Neural progenitor cell (in vitro differentiated cells): ENCODE data around the gene PANX3. TPM values are rescaled to one million over a fixed set of nuclear protein-coding genes. Genes with fewer than 3 reads are reported as not detected.

ENCODE experiments used
- DNase-seq: peaks from one replicate; pipeline ENCODE4 v3.0.0-alpha.2; 2016; ENCODE audit warnings: low spot score
- H2AFZ ChIP-seq: fragments of 200-600 bp; sonication (generic); replicated peaks from 2 replicates; pipeline ENCODE4 v1.6.1; 2016; ENCODE audit warnings: antibody characterized with exemption
- H3F3A ChIP-seq: fragments of 200-600 bp; sonication (generic); 2 replicates; pipeline ENCODE4 v1.6.1; 2016; ENCODE audit warnings: antibody characterized with exemption, low read depth
- H3K27ac ChIP-seq: fragments of 200-600 bp; sonication (generic); 2 replicates; pipeline ENCODE4 v1.5.1; 2016; ENCODE audit warnings: mild to moderate bottlenecking
- H3K27me3 ChIP-seq: fragments of 200-600 bp; sonication (generic); 2 replicates; pipeline ENCODE4 v1.6.1; 2016; ENCODE audit warnings: mild to moderate bottlenecking, moderate library complexity
- H3K36me3 ChIP-seq: fragments of 200-600 bp; sonication (generic); 2 replicates; pipeline ENCODE4 v1.5.1; 2016
- H3K4me1 ChIP-seq: fragments of 200-600 bp; sonication (generic); 2 replicates; pipeline ENCODE4 v1.6.1; 2016; ENCODE audit warnings: mixed run types
- H3K4me2 ChIP-seq: fragments of 200-600 bp; sonication (generic); 2 replicates; pipeline ENCODE4 v1.6.1; 2016
- H3K4me3 ChIP-seq: fragments of 200-600 bp; sonication (generic); 2 replicates; pipeline ENCODE4 v1.5.1; 2016
- H3K79me2 ChIP-seq: fragments of 200-600 bp; sonication (generic); 2 replicates; pipeline ENCODE4 v1.6.1; 2016; ENCODE audit warnings: low read depth
- H3K9ac ChIP-seq: fragments of 200-600 bp; sonication (generic); 2 replicates; pipeline ENCODE4 v1.6.1; 2016
- H3K9me3 ChIP-seq: fragments of 200-600 bp; sonication (generic); 2 replicates; pipeline ENCODE4 v1.5.1; 2016; ENCODE audit warnings: low read depth
- H4K20me1 ChIP-seq: fragments of 200-600 bp; sonication (generic); 2 replicates; pipeline ENCODE4 v1.6.1; 2016; ENCODE audit warnings: low read depth
- H3K27ac Mint-ChIP-seq: 3 replicates; pipeline ENCODE4 v1.8.0; 2021; ENCODE audit warnings: mixed read lengths
- H3K27me3 Mint-ChIP-seq: 2 replicates; pipeline ENCODE4 v1.8.0; 2022; ENCODE audit warnings: low read depth, mild to moderate bottlenecking, inconsistent platforms, moderate library complexity, mixed read lengths; ENCODE audit not compliant: insufficient read depth
- H3K36me3 Mint-ChIP-seq: 3 replicates; pipeline ENCODE4 v1.8.0; 2021; ENCODE audit warnings: mixed read lengths
- H3K4me1 Mint-ChIP-seq: 3 replicates; pipeline ENCODE4 v1.8.0; 2021; ENCODE audit warnings: mixed read lengths
- H3K4me3 Mint-ChIP-seq: 3 replicates; pipeline ENCODE4 v1.8.0; 2021; ENCODE audit warnings: mild to moderate bottlenecking, moderate library complexity, mixed read lengths
- H3K9me3 Mint-ChIP-seq: 3 replicates; pipeline ENCODE4 v1.8.0; 2020; ENCODE audit warnings: mixed read lengths
- EZH2 ChIP-seq: fragments of 200-600 bp; sonication (generic); IDR thresholded peaks from 2 replicates; pipeline ENCODE4 v1.6.1; 2017; ENCODE audit warnings: antibody characterized with exemption, mild to moderate bottlenecking, moderate library complexity
- EZH2phosphoT487 ChIP-seq: fragments of 200-600 bp; sonication (generic); IDR thresholded peaks from 2 replicates; pipeline ENCODE4 v1.6.1; 2017; ENCODE audit warnings: antibody characterized with exemption
- total RNA-seq: library from RNA; depleted of rRNA; stranded (reverse); fragments of >200 nt; gene quantifications from 2 replicates; pipeline ENCODE4 v1.2.3, GENCODE V29; 2015; ENCODE audit warnings: low replicate concordance
- TF ChIP-seq, protein P1 (sequence below): fragments of 200-600 bp; sonication (generic); IDR thresholded peaks from 2 replicates; pipeline ENCODE4 v1.5.1; 2017; ENCODE audit warnings: antibody characterized with exemption, mild to moderate bottlenecking

Gene PANX3
- total RNA-seq, 1 donor from 2014 or later: not detected

DNA sequence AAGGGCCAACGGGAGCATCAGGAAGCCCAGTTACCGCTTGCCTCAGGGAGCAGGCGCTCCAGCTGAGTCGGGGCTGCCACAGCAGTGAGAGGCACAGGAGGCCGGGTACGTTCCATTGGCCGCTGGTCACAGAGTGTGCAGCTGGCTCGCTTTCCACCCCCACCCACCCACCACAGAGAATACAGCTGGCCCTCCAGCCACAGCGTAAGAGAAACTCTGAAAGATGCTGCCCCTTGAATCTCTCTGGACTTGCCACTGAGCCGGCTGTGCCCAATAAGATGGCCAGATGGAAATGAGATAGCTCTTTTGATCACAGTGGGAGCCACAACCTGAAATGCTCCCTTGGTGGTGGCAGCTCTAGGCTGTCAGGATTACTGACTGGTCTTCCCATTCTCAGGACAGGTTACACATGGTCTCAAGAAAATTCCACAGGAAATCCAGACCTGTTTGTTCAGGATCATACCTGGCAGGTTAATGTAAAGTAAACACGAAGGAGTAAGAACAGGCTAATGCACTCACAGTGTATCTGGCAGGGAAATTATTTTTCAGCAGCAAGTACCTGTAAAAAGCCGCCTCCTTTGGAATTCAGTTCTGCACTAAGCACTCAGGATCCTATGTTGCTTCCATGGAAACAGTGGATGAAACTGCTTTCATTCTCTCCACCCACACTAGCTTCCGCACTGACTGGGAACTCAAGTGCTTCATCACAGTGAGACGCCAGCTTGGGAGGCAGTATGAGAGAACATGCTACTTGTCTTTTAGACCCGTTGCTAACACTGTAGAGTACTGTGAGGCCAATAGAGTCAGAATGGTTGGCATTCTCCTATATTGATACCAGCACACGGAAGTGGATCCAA lies 45.8 kb downstream of the PANX3 start:
- peaks cover 33% of the 10 kb centered on the region for H3K4me1 Mint-ChIP-seq
- Histone ChIP-seq H4K20me1 (no peaks in the 10 kb centered on the region), H3K4me2 (peak overlapping the region; percentile 71), H3K9me3 (no peaks in the 10 kb centered on the region), H3K4me3 (peak overlapping the region; percentile 21), H3K36me3 (no peaks in the 10 kb centered on the region), H3K9ac (no peak overlapping the region), H2AFZ (peak overlapping the region; percentile 76), H3K27me3 (no peaks in the 10 kb centered on the region), H3F3A (peaks cover 20% of the 10 kb centered on the region), H3K27ac (no peak overlapping the region), H3K79me2 (no peaks in the 10 kb centered on the region), H3K4me1 (peaks cover 20% of the 10 kb centered on the region)
- H3K27me3 Mint-ChIP-seq: no peaks in the 10 kb centered on the region
- H3K4me3 Mint-ChIP-seq: peak overlapping the region; percentile 82
- peaks cover 9% of the 10 kb centered on the region for H3K36me3 Mint-ChIP-seq
- no peak for TF ChIP-seq EZH2phosphoT487
- TF ChIP-seq, protein P1, sequence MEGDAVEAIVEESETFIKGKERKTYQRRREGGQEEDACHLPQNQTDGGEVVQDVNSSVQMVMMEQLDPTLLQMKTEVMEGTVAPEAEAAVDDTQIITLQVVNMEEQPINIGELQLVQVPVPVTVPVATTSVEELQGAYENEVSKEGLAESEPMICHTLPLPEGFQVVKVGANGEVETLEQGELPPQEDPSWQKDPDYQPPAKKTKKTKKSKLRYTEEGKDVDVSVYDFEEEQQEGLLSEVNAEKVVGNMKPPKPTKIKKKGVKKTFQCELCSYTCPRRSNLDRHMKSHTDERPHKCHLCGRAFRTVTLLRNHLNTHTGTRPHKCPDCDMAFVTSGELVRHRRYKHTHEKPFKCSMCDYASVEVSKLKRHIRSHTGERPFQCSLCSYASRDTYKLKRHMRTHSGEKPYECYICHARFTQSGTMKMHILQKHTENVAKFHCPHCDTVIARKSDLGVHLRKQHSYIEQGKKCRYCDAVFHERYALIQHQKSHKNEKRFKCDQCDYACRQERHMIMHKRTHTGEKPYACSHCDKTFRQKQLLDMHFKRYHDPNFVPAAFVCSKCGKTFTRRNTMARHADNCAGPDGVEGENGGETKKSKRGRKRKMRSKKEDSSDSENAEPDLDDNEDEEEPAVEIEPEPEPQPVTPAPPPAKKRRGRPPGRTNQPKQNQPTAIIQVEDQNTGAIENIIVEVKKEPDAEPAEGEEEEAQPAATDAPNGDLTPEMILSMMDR: no peak
- TF ChIP-seq EZH2: no peak
- no peaks in the 10 kb centered on the region for H3K9me3 Mint-ChIP-seq
- DNase-seq: peak; percentile 66
- H3K27ac Mint-ChIP-seq: peak overlapping the region; percentile 95

DNA sequence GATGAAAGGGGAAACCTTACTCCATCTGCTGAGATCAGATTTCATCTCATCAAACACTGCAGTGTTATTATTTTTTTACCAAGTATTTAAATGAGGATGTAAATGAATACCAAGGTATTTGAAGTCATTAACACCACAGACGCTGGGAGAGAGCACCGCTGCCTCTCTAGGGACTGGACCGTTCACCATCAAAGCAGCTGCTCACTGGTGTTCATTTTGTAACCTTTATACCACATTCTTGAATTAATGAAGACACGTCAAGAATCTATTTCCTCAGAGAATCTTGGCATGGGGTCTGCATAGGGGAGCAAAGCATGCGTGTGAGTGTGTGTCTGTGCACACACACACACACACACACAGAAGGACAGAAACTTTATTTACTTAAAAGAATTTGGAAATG lies 46.7 kb downstream of the PANX3 start:
- Mint-ChIP-seq H3K36me3 (peaks cover 7% of the 10 kb centered on the region), H3K27ac (peak overlapping the region; percentile 40), H3K27me3 (no peaks in the 10 kb centered on the region), H3K4me3 (peak overlapping the region; percentile 70), H3K9me3 (no peaks in the 10 kb centered on the region), H3K4me1 (peaks cover 33% of the 10 kb centered on the region)
- H3K9ac ChIP-seq: no peak overlapping the region
- peaks cover 20% of the 10 kb centered on the region for H3F3A ChIP-seq
- no peaks in the 10 kb centered on the region for H3K27me3 ChIP-seq
- no peaks in the 10 kb centered on the region for H4K20me1 ChIP-seq
- no peaks in the 10 kb centered on the region for H3K36me3 ChIP-seq
- H3K4me1 ChIP-seq: peaks cover 20% of the 10 kb centered on the region
- H3K9me3 ChIP-seq: no peaks in the 10 kb centered on the region
- H3K4me2 ChIP-seq: no peak overlapping the region
- H3K4me3 ChIP-seq: no peak overlapping the region
- no peak overlapping the region for H2AFZ ChIP-seq
- no peak overlapping the region for H3K27ac ChIP-seq
- no peaks in the 10 kb centered on the region for H3K79me2 ChIP-seq
- no peak for DNase-seq
- no peak for TF ChIP-seq EZH2phosphoT487
- TF ChIP-seq EZH2: no peak
- TF ChIP-seq, protein P1: no peak

DNA sequence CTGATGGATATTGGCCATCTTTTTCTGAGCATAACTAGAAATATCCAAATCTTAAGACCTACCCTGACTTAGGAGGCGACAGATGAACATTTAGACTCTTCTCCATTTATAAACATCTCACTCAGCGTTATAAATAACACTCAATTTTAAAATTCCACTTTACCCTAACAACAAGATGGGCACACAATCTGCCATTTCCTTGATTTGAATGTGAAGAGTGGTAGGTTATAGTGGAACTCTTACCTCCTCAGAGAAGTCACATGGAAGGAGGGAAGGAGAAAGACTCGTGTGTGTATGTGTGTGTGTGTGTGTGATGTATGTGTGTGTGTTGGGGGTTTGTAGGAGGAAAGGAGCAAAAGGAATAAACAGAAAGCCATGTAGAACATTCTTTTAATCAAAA lies 47.3 kb downstream of the PANX3 start:
- H3K36me3 ChIP-seq: no peaks in the 10 kb centered on the region
- H3K79me2 ChIP-seq: no peaks in the 10 kb centered on the region
- Mint-ChIP-seq H3K27ac (peak overlapping the region; percentile 46), H3K27me3 (no peaks in the 10 kb centered on the region), H3K36me3 (peaks cover 3% of the 10 kb centered on the region), H3K9me3 (no peaks in the 10 kb centered on the region), H3K4me1 (peaks cover 33% of the 10 kb centered on the region), H3K4me3 (no peak overlapping the region)
- H3K9ac ChIP-seq: no peak overlapping the region
- no peak overlapping the region for H2AFZ ChIP-seq
- H4K20me1 ChIP-seq: no peaks in the 10 kb centered on the region
- H3K27ac ChIP-seq: no peak overlapping the region
- no peak for DNase-seq
- H3K27me3 ChIP-seq: no peaks in the 10 kb centered on the region
- H3K9me3 ChIP-seq: no peaks in the 10 kb centered on the region
- H3K4me2 ChIP-seq: no peak overlapping the region
- no peak overlapping the region for H3K4me3 ChIP-seq
- TF ChIP-seq, protein P1: no peak
- TF ChIP-seq EZH2 (no peak), EZH2phosphoT487 (no peak)
- H3F3A ChIP-seq: peaks cover 20% of the 10 kb centered on the region
- H3K4me1 ChIP-seq: peaks cover 20% of the 10 kb centered on the region
